Peyer's patch (tissue), 4 donors: Measurements from ENCODE around the gene EXOC3.

ENCODE experiments used
- POLR2A ChIP-seq, 2 donors: fragments of 450-650 bp; IDR thresholded peaks; one replicate each; pipeline ENCODE4 v1.5.1; 2017; ENCODE audit warnings: antibody characterized with exemption in 2 of 2, mild to moderate bottlenecking in 2 of 2, moderate library complexity in 2 of 2
- TF ChIP-seq, protein P1 (sequence below), 6 experiments: fragments of 450-650 bp in 4 of 6; fragments of 200-600 bp in 2 of 6; sonication (generic) in 1 of 6; IDR thresholded peaks; one replicate each; pipeline ENCODE4 v1.5.1; 2017 to 2019; ENCODE audit warnings: antibody characterized with exemption in 6 of 6, mild to moderate bottlenecking in 3 of 6, moderate library complexity in 1 of 6

DNA sequence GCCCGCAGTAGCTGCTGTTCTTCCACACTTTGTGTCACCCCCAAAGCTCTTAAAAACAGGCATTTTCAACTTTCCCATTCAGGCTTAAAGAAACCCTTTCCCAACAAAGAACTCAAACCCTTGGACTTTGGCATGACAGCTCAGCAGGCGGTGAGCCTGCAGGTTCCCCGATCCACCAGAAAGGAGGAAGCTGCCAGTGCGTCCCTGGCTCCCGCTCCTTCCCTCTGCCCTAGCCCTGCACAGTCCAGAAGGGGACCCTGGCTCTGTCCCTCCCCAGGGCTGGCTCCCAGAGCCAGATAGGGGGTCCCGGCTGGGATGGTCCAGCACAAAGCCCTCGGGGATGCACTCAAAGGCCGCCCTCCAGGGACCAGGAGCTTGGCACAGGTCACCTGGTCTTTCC lies 71.7 kb downstream of the EXOC3 start:
- TF ChIP-seq, protein P1, sequence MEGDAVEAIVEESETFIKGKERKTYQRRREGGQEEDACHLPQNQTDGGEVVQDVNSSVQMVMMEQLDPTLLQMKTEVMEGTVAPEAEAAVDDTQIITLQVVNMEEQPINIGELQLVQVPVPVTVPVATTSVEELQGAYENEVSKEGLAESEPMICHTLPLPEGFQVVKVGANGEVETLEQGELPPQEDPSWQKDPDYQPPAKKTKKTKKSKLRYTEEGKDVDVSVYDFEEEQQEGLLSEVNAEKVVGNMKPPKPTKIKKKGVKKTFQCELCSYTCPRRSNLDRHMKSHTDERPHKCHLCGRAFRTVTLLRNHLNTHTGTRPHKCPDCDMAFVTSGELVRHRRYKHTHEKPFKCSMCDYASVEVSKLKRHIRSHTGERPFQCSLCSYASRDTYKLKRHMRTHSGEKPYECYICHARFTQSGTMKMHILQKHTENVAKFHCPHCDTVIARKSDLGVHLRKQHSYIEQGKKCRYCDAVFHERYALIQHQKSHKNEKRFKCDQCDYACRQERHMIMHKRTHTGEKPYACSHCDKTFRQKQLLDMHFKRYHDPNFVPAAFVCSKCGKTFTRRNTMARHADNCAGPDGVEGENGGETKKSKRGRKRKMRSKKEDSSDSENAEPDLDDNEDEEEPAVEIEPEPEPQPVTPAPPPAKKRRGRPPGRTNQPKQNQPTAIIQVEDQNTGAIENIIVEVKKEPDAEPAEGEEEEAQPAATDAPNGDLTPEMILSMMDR (IDR thresholded peaks at IDR 0.05): no peak
- TF ChIP-seq POLR2A (IDR thresholded peaks at IDR 0.05): peak in 1 of 2 donors; percentile 65
